ENCODE results near the gene PALD1.

The PALD1 gene

DNA sequence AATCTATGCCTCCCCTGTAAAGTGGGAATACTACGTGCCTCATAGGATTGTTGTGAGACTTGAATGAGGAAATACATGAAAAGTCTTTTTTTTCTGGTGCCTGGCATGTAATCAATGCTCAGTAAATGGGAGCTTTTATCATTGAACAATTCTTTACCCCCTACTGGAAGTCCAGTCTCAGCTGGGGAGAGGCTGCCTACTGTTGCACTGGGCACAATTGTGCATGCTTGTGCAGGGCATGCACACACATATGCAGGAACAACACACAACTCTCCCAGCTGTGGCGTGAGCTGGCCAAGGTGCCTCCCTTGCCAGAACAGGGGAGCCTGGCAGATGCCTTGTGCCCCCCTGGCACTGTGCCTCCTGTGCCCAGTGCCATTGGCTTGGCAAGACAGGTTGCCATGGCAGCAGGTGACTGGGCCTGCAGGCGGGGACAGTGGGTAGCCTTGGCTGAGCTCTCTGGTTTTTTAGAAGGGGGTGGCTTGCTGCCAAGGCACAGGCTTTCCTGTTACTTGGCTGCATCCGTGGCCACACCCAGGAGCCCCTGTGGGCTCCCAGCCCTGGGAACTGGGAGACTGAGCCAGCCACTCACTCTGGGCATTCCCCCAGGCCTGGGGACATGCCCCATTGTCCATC lies 16.1 kb upstream of the PALD1 start:
- H3K27ac Mint-ChIP-seq (ENCODE audit: low read depth): no peak overlapping the region
- DNase-seq (ENCODE audit: low spot score in 2 of 2) (no peak), ATAC-seq (replicated peaks; ENCODE audit: extremely low read depth, poor library complexity, severe bottlenecking) (no peak)
- no peaks in the 10 kb centered on the region for H3K4me1 Mint-ChIP-seq
- no peak overlapping the region for H3K4me3 Mint-ChIP-seq
- peaks cover 43% of the 10 kb centered on the region for H3K27me3 Mint-ChIP-seq
- H3K36me3 Mint-ChIP-seq (ENCODE audit: insufficient read depth): no peaks in the 10 kb centered on the region
- no peaks in the 10 kb centered on the region for H3K9me3 Mint-ChIP-seq

DNA sequence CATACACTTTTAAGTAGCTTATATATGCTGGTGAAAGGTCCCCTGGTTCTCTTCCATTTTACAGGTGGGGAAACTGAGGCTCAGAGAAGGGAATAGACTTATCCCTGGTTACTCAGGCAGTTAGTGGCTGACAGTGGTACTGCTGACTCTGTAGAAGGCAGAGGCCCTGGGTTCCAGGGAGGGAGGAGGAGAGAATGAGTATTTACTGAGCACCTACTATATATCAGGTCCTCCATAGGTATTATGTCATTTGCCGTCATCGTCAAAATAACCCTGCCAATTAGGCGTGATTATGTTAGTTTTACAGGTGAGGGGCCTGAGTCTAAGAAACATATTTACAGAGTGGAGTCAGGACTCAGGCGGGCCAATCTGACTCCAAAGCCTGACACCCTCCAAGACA lies 13.3 kb upstream of the PALD1 start:
- Mint-ChIP-seq H3K36me3 (ENCODE audit: insufficient read depth) (no peaks in the 10 kb centered on the region), H3K4me1 (no peaks in the 10 kb centered on the region), H3K27ac (ENCODE audit: low read depth) (no peak overlapping the region), H3K9me3 (no peaks in the 10 kb centered on the region), H3K27me3 (peaks cover 50% of the 10 kb centered on the region), H3K4me3 (no peak overlapping the region)
- DNase-seq (ENCODE audit: low spot score in 2 of 2) (no peak), ATAC-seq (replicated peaks; ENCODE audit: extremely low read depth, poor library complexity, severe bottlenecking) (no peak)

DNA sequence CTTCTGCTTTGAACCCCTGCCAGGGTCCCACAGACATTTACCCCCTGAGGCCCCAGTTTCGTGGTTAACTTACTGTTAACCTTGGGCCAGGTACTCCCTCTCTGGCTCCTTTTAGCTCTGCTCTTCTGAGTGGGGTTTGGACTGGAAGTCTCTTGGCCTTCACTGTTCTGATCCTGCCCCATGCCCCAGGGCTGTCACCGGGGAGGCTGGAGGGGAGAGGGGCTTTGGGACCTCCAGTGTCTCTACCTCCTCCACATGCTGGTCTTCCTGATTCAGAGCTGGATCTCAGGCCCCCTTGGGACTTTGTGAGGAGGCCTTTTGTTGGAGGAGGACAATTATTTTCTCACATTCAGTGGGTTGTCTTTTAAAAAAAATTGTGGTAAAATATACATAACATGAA lies 12.7 kb upstream of the PALD1 start:
- H3K4me3 Mint-ChIP-seq: no peak overlapping the region
- ATAC-seq (replicated peaks; ENCODE audit: extremely low read depth, poor library complexity, severe bottlenecking) (no peak), DNase-seq (ENCODE audit: low spot score in 2 of 2) (no peak)
- no peak overlapping the region for H3K27ac Mint-ChIP-seq (ENCODE audit: low read depth)
- no peaks in the 10 kb centered on the region for H3K4me1 Mint-ChIP-seq
- no peaks in the 10 kb centered on the region for H3K36me3 Mint-ChIP-seq (ENCODE audit: insufficient read depth)
- H3K9me3 Mint-ChIP-seq: no peaks in the 10 kb centered on the region
- peaks cover 45% of the 10 kb centered on the region for H3K27me3 Mint-ChIP-seq

DNA sequence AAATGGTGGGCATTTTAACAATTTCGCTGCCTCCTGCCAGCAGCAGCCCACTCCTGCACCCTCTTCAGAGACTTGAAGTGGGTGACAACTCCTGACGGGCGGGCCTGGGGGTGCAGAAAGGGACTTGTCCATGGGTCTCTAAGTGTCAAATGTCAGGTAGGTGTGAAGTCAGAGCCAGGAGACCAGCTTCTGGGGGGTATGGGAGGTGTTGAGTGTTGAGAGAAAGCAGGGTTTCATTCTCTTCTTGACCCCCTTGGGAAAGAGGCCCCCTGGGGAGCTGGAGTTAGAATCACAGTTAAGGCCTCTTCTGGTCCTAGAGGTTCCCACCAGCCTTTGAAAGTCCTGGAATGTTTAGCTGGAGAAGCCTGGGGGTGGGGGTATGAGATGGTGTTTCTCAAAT lies 11.6 kb upstream of the PALD1 start:
- no peak for DNase-seq (ENCODE audit: low spot score in 2 of 2)

DNA sequence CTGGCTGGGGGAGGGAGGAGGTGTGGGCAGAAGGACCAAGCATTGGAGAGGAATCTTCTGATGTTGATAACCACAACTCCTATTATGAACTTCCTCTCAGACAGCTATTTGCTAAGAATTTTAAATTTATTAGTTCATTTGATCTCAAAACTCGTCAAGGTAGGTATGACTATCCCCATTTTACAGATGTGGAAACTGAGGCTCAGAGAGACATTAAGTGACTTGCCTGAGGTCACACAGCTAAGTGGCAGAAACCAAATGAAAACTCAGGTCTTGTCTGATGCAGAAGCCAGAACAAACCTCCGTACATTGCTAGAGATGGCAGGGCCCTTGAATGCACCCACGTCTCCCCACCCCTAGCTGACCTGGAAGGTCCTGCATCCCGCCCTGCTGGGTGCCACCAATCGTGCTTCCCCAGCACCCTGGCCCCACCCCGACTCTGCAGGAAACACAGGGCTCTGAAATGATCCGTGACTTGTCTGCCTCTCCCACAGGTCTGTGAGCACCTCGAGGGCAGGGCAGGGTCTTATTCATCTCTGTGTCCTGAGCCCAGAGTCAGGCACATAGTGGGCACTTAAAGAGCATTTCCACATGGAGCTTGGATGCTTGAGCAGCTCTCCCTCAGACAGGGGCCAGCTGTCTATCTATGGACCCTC lies 5.6 kb upstream of the PALD1 start:
- peaks cover 4% of the 10 kb centered on the region for H3K36me3 Mint-ChIP-seq (ENCODE audit: insufficient read depth)
- DNase-seq (ENCODE audit: low spot score in 2 of 2) (no peak), ATAC-seq (replicated peaks; ENCODE audit: extremely low read depth, poor library complexity, severe bottlenecking) (no peak)
- H3K9me3 Mint-ChIP-seq: no peaks in the 10 kb centered on the region
- H3K4me1 Mint-ChIP-seq: peaks cover 16% of the 10 kb centered on the region
- H3K4me3 Mint-ChIP-seq: no peak overlapping the region
- no peak overlapping the region for H3K27ac Mint-ChIP-seq (ENCODE audit: low read depth)
- peaks cover 42% of the 10 kb centered on the region for H3K27me3 Mint-ChIP-seq

More for the DNA sequence above, 11.6 kb upstream of the PALD1 start:
- Mint-ChIP-seq H3K4me1 (no peaks in the 10 kb centered on the region), H3K27ac (ENCODE audit: low read depth) (no peak overlapping the region), H3K36me3 (ENCODE audit: insufficient read depth) (no peaks in the 10 kb centered on the region), H3K4me3 (no peak overlapping the region), H3K27me3 (peaks cover 37% of the 10 kb centered on the region), H3K9me3 (no peaks in the 10 kb centered on the region)
- no peak for ATAC-seq (replicated peaks; ENCODE audit: extremely low read depth, poor library complexity, severe bottlenecking)

DNA sequence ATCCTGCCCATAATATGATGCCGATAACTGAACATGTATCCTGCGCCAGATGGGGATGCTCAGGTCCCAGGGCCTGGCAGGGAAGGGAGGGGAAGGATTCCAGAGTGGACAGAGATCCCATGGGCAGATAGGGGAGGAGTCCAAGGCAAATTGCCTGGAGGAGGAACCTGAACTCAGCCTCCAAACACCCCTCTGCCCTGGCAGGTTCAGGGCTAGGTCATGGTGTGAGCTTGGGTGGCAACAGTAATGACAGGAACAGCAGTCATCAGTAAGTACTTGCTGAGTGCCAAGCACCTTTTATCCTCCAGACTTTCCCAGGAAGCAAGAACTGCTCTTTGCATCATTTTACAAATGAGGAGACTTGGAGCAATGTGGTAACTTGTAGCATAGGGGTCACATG lies 3.8 kb upstream of the PALD1 start:
- no peak overlapping the region for H3K27ac Mint-ChIP-seq (ENCODE audit: low read depth)
- H3K36me3 Mint-ChIP-seq (ENCODE audit: insufficient read depth): peaks cover 4% of the 10 kb centered on the region
- no peaks in the 10 kb centered on the region for H3K9me3 Mint-ChIP-seq
- peaks cover 26% of the 10 kb centered on the region for H3K4me1 Mint-ChIP-seq
- ATAC-seq (replicated peaks; ENCODE audit: extremely low read depth, poor library complexity, severe bottlenecking) (no peak), DNase-seq (ENCODE audit: low spot score in 2 of 2) (no peak)
- no peak overlapping the region for H3K4me3 Mint-ChIP-seq
- H3K27me3 Mint-ChIP-seq: peaks cover 28% of the 10 kb centered on the region

DNA sequence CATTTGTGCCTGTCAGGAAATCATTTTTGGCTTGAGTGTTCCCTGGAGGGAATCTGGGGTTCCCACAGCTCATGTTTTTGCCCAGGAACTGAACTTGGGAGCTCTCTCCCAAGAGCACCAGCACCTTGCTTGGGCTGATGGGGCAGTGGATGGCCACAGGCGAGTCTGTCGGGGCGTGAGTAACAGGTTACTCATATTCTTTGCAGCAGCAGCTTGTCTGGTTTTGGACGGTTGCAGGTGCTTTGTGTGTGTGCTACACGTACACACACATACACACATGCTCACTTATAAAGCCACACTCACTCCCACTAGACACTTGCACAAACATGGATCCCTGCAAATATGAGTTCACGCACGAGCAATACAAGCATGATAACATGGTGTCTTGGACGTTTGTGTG lies 2.9 kb upstream of the PALD1 start:
- Mint-ChIP-seq H3K4me3 (no peak overlapping the region), H3K9me3 (no peaks in the 10 kb centered on the region), H3K27me3 (peaks cover 33% of the 10 kb centered on the region), H3K4me1 (peaks cover 35% of the 10 kb centered on the region), H3K27ac (ENCODE audit: low read depth) (no peak overlapping the region), H3K36me3 (ENCODE audit: insufficient read depth) (peaks cover 4% of the 10 kb centered on the region)
- ATAC-seq (replicated peaks; ENCODE audit: extremely low read depth, poor library complexity, severe bottlenecking): no peak
- DNase-seq (ENCODE audit: low spot score in 2 of 2): no peak

DNA sequence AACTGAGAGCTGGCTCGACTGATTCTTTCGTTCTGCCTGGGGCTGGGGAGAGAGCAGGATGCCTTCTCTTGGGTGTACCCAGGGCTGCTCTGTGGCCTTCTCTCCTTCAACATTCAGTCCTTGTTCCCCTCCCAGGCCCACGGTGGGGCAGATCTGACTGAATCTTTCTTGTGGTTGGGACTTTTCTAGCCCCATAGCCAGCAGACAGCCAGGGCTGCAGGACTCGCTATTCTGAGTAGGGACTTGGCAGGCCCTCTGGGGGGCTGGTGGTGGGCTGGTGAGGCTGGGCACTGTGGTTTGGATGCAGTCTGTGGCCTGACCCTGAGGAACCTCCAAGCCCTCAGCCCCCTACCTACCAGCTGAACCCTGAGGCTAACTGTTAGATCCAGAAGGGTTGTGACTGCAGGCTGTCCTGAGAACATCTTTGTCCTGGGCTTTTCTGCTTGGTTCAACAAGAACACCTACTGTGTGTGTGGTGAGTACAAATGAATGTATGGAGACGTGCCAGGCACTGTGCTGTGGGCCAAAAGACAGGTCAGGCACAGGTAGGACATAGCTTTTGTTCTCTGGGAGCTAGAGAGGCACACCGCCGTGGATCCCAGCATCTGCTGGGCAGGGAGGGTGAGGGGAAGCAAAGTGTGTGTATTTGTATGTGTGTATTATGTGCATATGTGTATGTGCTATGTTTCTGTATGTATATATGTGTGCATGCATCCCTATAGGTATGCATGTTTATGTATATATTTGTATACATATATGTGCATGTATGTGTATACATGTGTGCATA lies 2.1 kb upstream of the PALD1 start:
- Mint-ChIP-seq H3K27ac (ENCODE audit: low read depth) (no peak overlapping the region), H3K4me1 (peaks cover 38% of the 10 kb centered on the region), H3K27me3 (peaks cover 39% of the 10 kb centered on the region), H3K36me3 (ENCODE audit: insufficient read depth) (peaks cover 4% of the 10 kb centered on the region), H3K4me3 (no peak overlapping the region), H3K9me3 (no peaks in the 10 kb centered on the region)
- ATAC-seq (replicated peaks; ENCODE audit: extremely low read depth, poor library complexity, severe bottlenecking) (no peak), DNase-seq (ENCODE audit: low spot score in 2 of 2) (no peak)

DNA sequence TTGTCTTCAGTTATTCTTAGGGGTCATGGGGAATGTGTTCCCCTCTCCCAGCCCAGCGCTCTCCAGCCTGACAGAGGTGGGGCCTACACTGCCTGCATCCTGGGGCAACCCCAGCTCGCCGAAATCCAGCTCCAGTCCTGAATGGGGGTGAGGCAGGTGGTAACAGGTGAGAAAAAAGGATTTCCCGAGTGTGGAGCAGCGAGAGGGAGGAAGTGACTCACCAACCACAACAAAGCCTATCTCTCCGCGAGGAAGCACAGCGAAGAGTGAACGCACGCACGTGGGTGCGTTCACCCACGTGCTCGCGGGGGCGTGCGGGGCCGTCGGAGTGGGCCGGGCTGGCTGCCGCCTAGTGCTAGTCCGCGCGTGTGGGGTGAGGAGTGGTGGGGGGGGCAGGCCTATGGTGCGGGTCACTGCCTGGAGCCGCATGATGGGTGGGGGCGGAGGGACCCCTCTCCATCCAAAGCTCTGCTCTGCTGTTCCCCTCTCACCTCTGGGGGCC lies 855 bp upstream of the PALD1 start:
- Mint-ChIP-seq H3K9me3 (no peaks in the 10 kb centered on the region), H3K4me3 (peak overlapping the region; percentile 80), H3K27ac (ENCODE audit: low read depth) (peak overlapping the region; percentile 35), H3K4me1 (peaks cover 38% of the 10 kb centered on the region), H3K27me3 (peaks cover 39% of the 10 kb centered on the region), H3K36me3 (ENCODE audit: insufficient read depth) (peaks cover 4% of the 10 kb centered on the region)
- DNase-seq (ENCODE audit: low spot score in 2 of 2): peak; percentile 45 to 60
- ATAC-seq (replicated peaks; ENCODE audit: extremely low read depth, poor library complexity, severe bottlenecking): peak; percentile 88

DNA sequence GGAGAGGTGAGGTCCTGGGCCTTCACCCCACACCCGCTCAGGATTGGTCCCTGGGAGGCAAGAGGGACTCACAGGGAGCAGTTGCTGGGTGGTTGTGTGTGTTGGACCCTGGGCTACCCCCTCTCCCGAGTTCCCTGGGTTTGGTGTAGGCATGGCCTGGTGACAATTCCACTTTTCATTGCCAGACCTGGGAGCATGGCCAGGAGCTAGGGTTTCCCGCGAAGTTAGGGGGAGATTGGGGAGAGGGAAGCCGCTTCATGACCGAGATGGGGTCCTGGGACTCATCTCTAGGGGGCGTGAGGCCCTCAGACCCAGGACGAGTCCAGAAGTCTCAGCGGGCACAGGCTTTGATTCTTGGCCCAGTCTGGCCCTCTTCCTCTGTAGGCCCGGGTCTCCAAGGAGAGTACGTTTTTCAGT lies 606 bp downstream of the PALD1 start:
- Mint-ChIP-seq H3K27me3 (peaks cover 33% of the 10 kb centered on the region), H3K27ac (ENCODE audit: low read depth) (no peak overlapping the region), H3K4me1 (peaks cover 38% of the 10 kb centered on the region), H3K9me3 (no peaks in the 10 kb centered on the region), H3K36me3 (ENCODE audit: insufficient read depth) (peaks cover 4% of the 10 kb centered on the region), H3K4me3 (peak overlapping the region; percentile 58)
- DNase-seq (ENCODE audit: low spot score in 2 of 2): no peak
- ATAC-seq (replicated peaks; ENCODE audit: extremely low read depth, poor library complexity, severe bottlenecking): no peak

DNA sequence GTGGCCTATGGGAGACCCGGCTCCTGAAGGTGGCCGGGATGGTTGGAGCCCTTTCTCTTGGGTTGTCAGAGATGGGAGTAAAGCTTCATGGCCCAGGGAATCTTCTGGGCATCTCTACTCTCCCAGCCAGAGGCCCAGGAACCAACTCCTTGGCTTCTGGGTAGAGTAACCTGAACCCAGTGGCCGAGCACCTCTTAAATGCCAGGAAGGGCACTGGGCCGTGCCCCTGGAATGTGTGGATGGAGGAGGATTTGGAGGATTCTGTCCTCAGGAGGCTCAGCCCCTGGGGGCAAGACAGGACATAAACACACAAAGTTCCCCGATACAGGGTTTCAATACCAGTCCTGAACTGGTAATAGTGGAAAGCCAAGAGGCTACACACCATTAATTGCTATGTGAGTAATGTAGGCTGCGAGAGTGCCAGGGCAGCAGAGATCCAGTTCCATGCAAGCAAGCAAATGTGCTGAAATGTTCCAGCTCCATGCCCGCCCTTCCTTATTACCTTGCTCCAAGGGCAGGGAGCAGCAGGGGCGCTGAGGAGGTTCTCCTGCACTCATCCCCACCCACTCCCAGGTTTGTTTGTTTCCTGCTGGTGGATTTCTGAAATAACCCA lies 1.2 kb downstream of the PALD1 start:
- Mint-ChIP-seq H3K27ac (ENCODE audit: low read depth) (no peak overlapping the region), H3K4me3 (peak overlapping the region; percentile 58), H3K36me3 (ENCODE audit: insufficient read depth) (peaks cover 4% of the 10 kb centered on the region), H3K27me3 (peaks cover 27% of the 10 kb centered on the region), H3K4me1 (peaks cover 38% of the 10 kb centered on the region), H3K9me3 (no peaks in the 10 kb centered on the region)
- no peak for DNase-seq (ENCODE audit: low spot score in 2 of 2)
- ATAC-seq (replicated peaks; ENCODE audit: extremely low read depth, poor library complexity, severe bottlenecking): no peak

DNA sequence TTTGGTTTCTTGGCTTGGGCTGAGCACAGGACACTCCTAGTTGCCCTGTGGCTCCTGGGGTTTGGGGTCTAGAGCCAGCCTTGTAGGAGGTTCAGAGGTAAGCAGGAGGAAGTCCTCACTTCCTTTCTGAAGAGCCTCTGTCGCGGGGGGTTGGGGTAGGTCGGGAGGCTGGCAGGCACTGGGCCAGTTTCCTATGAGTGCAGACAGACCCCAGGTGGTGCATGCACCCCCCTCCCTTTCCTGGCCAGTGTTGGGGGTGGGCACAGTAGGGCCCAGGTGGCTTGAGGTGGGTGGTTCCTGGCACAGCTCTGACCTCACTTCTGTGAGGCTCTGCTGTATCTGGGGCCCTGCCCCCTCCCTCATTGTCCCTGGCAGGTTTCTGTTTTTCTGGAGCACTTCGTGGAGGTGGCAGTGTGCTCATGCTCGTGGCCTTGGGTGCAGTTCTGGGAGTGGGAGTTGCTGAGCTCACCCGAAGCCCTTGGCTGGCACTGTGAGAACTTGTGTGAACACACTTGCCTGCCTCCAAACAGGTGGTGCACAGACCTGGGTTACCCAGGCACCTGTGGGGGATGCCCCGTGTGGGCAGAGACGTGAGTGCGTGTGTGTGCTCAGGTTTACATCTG lies 1.8 kb downstream of the PALD1 start:
- peaks cover 38% of the 10 kb centered on the region for H3K4me1 Mint-ChIP-seq

More for the DNA sequence above, 1.8 kb downstream of the PALD1 start:
- DNase-seq (ENCODE audit: low spot score in 2 of 2): no peak
- no peak for ATAC-seq (replicated peaks; ENCODE audit: extremely low read depth, poor library complexity, severe bottlenecking)
- peaks cover 4% of the 10 kb centered on the region for H3K36me3 Mint-ChIP-seq (ENCODE audit: insufficient read depth)
- H3K4me3 Mint-ChIP-seq: peak overlapping the region; percentile 58
- no peak overlapping the region for H3K27ac Mint-ChIP-seq (ENCODE audit: low read depth)
- H3K9me3 Mint-ChIP-seq: no peaks in the 10 kb centered on the region
- peaks cover 21% of the 10 kb centered on the region for H3K27me3 Mint-ChIP-seq

Measured in central memory CD8-positive, alpha-beta T cell (primary cell).